ENCODE measurements around the gene MYO5C. TPM values are rescaled to one million over a fixed set of nuclear protein-coding genes. Genes with fewer than 3 reads are reported as not detected.

MYO5C gene
- total RNA-seq, 1 donor from 2014 or later = 10.3 TPM

DNA sequence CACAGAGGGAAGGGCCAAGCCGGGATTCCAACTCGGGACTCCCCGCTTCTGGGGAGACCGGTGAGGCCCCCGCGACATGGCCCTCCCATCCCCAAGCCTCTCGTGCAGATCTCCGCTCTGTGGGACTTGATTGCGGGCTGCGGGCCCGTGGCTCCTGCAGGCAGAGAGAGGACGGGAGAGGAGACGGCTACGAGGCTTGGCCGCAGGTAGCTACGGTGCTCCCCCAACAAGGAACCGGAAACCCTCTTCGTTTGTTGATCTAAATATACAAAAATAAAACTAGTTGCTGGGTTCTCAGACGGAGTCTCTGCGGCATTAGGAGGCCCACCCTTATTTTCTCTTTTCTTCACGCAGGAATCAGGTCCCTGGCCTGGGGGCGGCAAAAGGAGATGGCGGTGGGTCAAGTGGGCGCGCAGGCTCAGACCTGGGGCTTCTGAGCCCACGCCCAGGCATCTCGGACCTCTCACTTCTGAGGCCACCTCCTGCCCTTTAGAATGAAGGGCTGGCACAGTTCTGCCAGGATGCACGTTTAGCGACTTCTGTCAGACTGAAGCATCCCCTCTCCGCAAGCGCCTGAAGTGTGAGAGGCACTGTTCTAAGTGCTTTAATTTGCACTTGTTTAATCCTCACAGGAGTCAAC is 115.3 kb downstream of the MYO5C start:
- H3K36me3 ChIP-seq = no peaks in the 10 kb centered on the region
- H3K27me3 ChIP-seq = no peaks in the 10 kb centered on the region
- H3K4me3 ChIP-seq = peak overlapping the region; percentile 84 to 93
- TF ChIP-seq POLR2AphosphoS5 (IDR thresholded peaks at IDR 0.05; ENCODE audit: insufficient read depth in 1 of 2, low read depth in 1 of 2) (no peak), POLR2A (IDR thresholded peaks at IDR 0.05) (no peak)
- TF ChIP-seq, protein P1, sequence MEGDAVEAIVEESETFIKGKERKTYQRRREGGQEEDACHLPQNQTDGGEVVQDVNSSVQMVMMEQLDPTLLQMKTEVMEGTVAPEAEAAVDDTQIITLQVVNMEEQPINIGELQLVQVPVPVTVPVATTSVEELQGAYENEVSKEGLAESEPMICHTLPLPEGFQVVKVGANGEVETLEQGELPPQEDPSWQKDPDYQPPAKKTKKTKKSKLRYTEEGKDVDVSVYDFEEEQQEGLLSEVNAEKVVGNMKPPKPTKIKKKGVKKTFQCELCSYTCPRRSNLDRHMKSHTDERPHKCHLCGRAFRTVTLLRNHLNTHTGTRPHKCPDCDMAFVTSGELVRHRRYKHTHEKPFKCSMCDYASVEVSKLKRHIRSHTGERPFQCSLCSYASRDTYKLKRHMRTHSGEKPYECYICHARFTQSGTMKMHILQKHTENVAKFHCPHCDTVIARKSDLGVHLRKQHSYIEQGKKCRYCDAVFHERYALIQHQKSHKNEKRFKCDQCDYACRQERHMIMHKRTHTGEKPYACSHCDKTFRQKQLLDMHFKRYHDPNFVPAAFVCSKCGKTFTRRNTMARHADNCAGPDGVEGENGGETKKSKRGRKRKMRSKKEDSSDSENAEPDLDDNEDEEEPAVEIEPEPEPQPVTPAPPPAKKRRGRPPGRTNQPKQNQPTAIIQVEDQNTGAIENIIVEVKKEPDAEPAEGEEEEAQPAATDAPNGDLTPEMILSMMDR (IDR thresholded peaks at IDR 0.05) = no peak
- H3K9me3 ChIP-seq = no peaks in the 10 kb centered on the region
- H3K4me1 ChIP-seq = peaks cover 20% of the 10 kb centered on the region
- peak overlapping the region; percentile 95 for H3K27ac ChIP-seq
- DNase-seq (ENCODE audit: extremely low spot score in 2 of 2) = no peak
- intact Hi-C loops (cut with DNase I) = no loop called here

DNA sequence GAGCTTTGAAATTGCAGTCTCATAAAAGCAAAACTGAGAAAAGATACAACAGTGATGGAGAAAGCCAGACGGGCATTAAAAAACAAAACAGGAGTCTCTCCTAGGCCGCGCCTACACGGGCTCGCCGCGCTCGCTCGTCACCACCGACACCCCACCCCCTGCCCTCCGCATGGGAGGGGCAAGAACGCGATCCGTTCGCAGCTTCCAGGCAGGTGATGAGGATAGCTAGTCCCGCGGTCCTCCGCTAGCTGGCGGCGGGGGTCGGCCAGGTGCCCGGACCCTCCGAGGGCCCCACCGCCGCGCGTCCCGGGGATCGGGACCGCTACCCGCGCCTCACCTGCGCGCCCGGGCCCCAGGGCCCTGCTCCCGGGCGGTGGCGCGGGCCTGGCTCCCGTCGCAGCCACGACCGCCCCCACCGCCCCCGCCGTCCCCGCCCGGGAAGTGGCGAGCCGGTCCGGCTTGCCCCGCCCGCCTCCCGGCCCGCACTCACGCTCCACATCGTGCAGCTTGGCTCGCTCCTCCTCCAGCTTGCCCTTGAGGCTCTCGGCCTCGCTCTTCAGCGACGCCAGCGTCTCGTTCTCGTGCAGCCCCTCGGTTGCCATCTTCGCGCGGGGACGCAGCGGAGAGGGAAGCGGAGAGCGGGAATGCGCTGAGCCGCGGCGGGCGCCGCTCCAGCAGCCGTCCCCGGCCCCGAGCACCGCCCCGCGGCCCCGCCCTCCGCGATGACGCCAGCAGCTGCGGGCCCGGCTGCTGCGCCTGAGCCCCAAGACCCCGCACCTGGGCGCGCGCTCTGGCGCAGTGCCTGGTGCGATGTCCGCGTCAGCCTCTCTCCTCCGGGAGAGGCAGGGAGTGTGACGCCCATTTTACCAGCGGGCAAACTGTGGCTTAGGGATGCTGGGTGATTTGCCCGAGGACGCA is 116.1 kb downstream of the MYO5C start:
- TF ChIP-seq POLR2A (IDR thresholded peaks at IDR 0.05) = peak in 1 of 2 donors; percentile 74
- peak; percentile 75 to 81 for TF ChIP-seq POLR2AphosphoS5 (IDR thresholded peaks at IDR 0.05; ENCODE audit: insufficient read depth in 1 of 2, low read depth in 1 of 2)
- TF ChIP-seq, protein P1 (IDR thresholded peaks at IDR 0.05) = no peak
- no peaks in the 10 kb centered on the region for H3K36me3 ChIP-seq
- H3K9me3 ChIP-seq = no peaks in the 10 kb centered on the region
- H3K27ac ChIP-seq = peak overlapping the region; percentile 95
- H3K4me1 ChIP-seq = peaks cover 20% of the 10 kb centered on the region
- intact Hi-C loops (cut with DNase I) = no loop called here
- peak in 1 of 2 donors; percentile 93 for DNase-seq (ENCODE audit: extremely low spot score in 2 of 2)
- no peaks in the 10 kb centered on the region for H3K27me3 ChIP-seq
- H3K4me3 ChIP-seq = peak overlapping the region; percentile 84 to 93

DNA sequence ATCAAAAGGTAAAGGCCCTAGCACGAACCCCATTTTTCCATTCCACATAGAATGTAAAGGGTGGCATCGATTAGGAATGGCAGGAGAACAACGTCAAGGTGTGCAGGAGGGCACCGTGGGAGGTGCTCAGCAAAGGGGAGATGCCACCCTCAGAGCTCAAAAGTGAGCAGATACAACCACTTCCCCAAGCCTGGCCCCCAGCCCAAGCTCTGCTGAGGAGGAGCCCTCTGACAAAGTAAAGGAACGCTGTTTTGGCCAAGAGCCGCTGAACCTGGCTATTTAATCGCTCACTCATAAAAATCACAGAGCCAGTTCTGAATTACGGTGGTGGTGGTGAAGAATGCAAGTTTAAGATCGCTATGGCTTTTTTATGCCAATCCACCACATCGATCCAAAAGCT is 116.8 kb downstream of the MYO5C start:
- peak overlapping the region; percentile 84 to 93 for H3K4me3 ChIP-seq
- no peak for DNase-seq (ENCODE audit: extremely low spot score in 2 of 2)
- peaks cover 20% of the 10 kb centered on the region for H3K4me1 ChIP-seq
- no peaks in the 10 kb centered on the region for H3K9me3 ChIP-seq
- no peaks in the 10 kb centered on the region for H3K36me3 ChIP-seq
- intact Hi-C loops (cut with DNase I) = no loop called here
- no peaks in the 10 kb centered on the region for H3K27me3 ChIP-seq
- TF ChIP-seq, protein P1 (IDR thresholded peaks at IDR 0.05) = no peak
- no peak for TF ChIP-seq POLR2AphosphoS5 (IDR thresholded peaks at IDR 0.05; ENCODE audit: insufficient read depth in 1 of 2, low read depth in 1 of 2)
- no peak for TF ChIP-seq POLR2A (IDR thresholded peaks at IDR 0.05)
- peak overlapping the region; percentile 95 for H3K27ac ChIP-seq

DNA sequence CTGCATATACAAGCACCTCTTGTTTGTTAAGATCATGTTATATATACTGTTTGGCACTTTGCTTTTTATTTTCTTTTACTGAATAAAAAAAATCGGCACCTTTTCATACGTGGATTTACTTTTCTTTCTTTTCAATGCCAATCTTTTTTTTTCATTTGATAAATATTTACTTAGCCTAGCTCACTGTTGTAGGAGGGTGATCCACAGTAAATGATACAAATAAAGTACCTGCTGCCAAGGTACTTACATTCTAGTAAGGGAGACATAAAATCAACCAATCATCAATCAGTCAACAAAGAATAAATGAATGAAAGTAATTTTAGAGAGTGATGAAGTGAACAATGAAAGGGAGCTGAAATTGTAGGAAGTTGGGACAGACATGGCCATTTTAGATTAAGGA is 122.7 kb downstream of the MYO5C start:
- Histone ChIP-seq H3K9me3 (no peaks in the 10 kb centered on the region), H3K4me3 (no peak overlapping the region), H3K27me3 (no peaks in the 10 kb centered on the region), H3K36me3 (no peaks in the 10 kb centered on the region), H3K27ac (no peak overlapping the region), H3K4me1 (peaks cover 6% of the 10 kb centered on the region)
- DNase-seq (ENCODE audit: extremely low spot score in 2 of 2) = no peak
- no peak for TF ChIP-seq POLR2A (IDR thresholded peaks at IDR 0.05)
- intact Hi-C loops (cut with DNase I) = no loop called here

DNA sequence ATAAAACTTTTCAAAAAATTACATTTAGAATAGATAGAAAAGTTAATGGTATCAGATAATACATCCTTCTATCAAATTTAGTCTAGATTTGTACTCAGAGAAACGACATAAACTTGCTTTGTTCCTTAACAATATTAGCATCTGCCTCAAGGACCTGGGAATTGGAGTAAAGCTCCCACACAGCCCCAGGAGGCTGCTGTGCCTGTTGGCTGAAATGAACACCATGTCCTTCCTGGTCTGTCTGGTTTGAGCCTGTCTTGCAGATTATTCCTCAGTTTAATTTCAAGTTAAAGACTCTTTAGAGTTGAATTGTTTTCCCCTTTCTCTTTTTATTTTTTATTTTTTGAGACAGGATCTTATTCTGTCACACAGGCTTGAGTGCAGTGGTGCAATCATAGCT is 123.8 kb downstream of the MYO5C start:
- intact Hi-C loops (cut with DNase I) = no loop called here
- DNase-seq (ENCODE audit: extremely low spot score in 2 of 2) = no peak
- H3K9me3 ChIP-seq = no peaks in the 10 kb centered on the region
- TF ChIP-seq POLR2AphosphoS5 (IDR thresholded peaks at IDR 0.05; ENCODE audit: insufficient read depth in 1 of 2, low read depth in 1 of 2) (no peak), POLR2A (IDR thresholded peaks at IDR 0.05) (no peak)
- TF ChIP-seq, protein P1 (IDR thresholded peaks at IDR 0.05) = no peak
- H3K27me3 ChIP-seq = no peaks in the 10 kb centered on the region
- H3K36me3 ChIP-seq = no peaks in the 10 kb centered on the region
- H3K4me3 ChIP-seq = no peak overlapping the region
- H3K4me1 ChIP-seq = peaks cover 5% of the 10 kb centered on the region
- H3K27ac ChIP-seq = no peak overlapping the region

Data from vagina (tissue), 2 donors.